ENCODE data around the gene PTGDS. TPM values are rescaled to one million over a fixed set of nuclear protein-coding genes. Genes with fewer than 3 reads are reported as not detected.

PTGDS gene
- total and polyA plus RNA-seq, 10 of the 15 experiments (the other 5 are each of a cell fraction or from before 2014, with no cell fraction given) = not detected

DNA sequence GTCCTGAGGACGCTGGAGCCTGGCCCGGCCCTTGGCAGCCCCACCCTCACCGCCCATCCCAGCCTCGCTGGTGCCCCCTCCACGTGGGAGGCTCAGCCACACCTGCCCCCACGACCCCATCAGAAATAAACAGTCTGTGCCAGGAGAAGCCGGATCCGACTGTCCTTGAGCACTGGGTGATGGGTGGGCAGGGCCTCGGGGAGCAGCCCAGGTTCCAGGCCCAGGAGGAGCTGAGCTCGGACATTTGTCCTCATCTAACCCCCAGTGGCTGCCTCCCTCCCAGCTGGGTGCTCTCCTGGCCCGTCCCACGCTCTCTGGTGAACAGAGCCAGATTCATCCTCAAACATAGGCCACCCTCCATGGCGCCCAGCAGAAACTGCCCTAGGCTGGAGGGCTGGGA is 4.6 kb upstream of the PTGDS start:
- Histone ChIP-seq H3K9me3 (replicated peaks; ENCODE audit: control insufficient read depth, insufficient read depth, low read length) (no peaks in the 10 kb centered on the region), H3K36me3 (ENCODE audit: control insufficient read depth in 2 of 2, insufficient read depth in 2 of 2, low read length in 1 of 2) (no peaks in the 10 kb centered on the region), H3K9ac (ENCODE audit: control insufficient read depth, insufficient read depth, low read length) (no peak overlapping the region), H3K79me2 (ENCODE audit: control insufficient read depth, insufficient read depth, low read length) (no peaks in the 10 kb centered on the region), H2AFZ (ENCODE audit: control insufficient read depth, low read depth, low read length) (no peak overlapping the region), H3K27ac (ENCODE audit: control insufficient read depth, insufficient read depth) (no peak overlapping the region), H3K27me3 (replicated peaks in 1 of 2; ENCODE audit: control insufficient read depth in 2 of 2, insufficient read depth in 2 of 2, low read length in 1 of 2) (no peaks in the 10 kb centered on the region; a peak in 2 of 4 replicates), H3K4me3 (no peak overlapping the region), H4K20me1 (ENCODE audit: control insufficient read depth, insufficient read depth) (no peaks in the 10 kb centered on the region), H3K4me1 (ENCODE audit: control insufficient read depth, insufficient read depth, low read length) (no peaks in the 10 kb centered on the region), H3K4me2 (ENCODE audit: control insufficient read depth, insufficient read depth) (no peak overlapping the region)
- DNase-seq (ENCODE audit: low read depth, low spot score) = no peak
- ChIA-PET CTCF (no interaction called here), RAD21 (ENCODE audit: unreplicated experiment) (no interaction called here), SMC1A (ENCODE audit: uncharacterized antibody, unreplicated experiment) (no interaction called here), POLR2A (no interaction called here)
- no TSS peak for BruUV-seq (replicated peaks)
- no peak for FAIRE-seq
- intact Hi-C loops (cut with micrococcal nuclease; ENCODE audit: unreplicated experiment) = no loop called here
- in situ Hi-C loops (cut with MboI) = no loop called here
- 17% methylated on average over 13 of the region's 13 CpGs for WGBS (ENCODE audit: insufficient coverage, insufficient replicate concordance, low lambda C conversion rate, missing lambda C conversion rate)
- TF ChIP-seq MTA3 (IDR thresholded peaks at IDR 0.05; ENCODE audit: borderline replicate concordance, low read length) = no peak
- TF ChIP-seq PRDM15 (CRISPR knock-in tag; IDR thresholded peaks at IDR 0.05) = no peak
- TF ChIP-seq YY1 (IDR thresholded peaks at IDR 0.05; ENCODE audit: low read depth, low read length) = no peak
- TF ChIP-seq JUND (IDR thresholded peaks at IDR 0.05; ENCODE audit: low read depth, low read length) = no peak
- TF ChIP-seq SREBF2 (IDR thresholded peaks at IDR 0.05; ENCODE audit: low read length) = no peak
- TF ChIP-seq ATF7 (IDR thresholded peaks at IDR 0.05; ENCODE audit: low read depth) = no peak
- TF ChIP-seq, protein P1, sequence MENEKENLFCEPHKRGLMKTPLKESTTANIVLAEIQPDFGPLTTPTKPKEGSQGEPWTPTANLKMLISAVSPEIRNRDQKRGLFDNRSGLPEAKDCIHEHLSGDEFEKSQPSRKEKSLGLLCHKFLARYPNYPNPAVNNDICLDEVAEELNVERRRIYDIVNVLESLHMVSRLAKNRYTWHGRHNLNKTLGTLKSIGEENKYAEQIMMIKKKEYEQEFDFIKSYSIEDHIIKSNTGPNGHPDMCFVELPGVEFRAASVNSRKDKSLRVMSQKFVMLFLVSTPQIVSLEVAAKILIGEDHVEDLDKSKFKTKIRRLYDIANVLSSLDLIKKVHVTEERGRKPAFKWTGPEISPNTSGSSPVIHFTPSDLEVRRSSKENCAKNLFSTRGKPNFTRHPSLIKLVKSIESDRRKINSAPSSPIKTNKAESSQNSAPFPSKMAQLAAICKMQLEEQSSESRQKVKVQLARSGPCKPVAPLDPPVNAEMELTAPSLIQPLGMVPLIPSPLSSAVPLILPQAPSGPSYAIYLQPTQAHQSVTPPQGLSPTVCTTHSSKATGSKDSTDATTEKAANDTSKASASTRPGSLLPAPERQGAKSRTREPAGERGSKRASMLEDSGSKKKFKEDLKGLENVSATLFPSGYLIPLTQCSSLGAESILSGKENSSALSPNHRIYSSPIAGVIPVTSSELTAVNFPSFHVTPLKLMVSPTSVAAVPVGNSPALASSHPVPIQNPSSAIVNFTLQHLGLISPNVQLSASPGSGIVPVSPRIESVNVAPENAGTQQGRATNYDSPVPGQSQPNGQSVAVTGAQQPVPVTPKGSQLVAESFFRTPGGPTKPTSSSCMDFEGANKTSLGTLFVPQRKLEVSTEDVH (IDR thresholded peaks at IDR 0.05; ENCODE audit: low read depth, partially characterized antibody) = no peak
- TF ChIP-seq ELK1 (IDR thresholded peaks at IDR 0.05; ENCODE audit: low read depth, low read length) = no peak
- TF ChIP-seq SMAD5 (IDR thresholded peaks at IDR 0.05; ENCODE audit: low read depth) = no peak
- no peak for TF ChIP-seq ZNF687 (IDR thresholded peaks at IDR 0.05)
- no peak for ATAC-seq
